ENCODE data around the gene FOLR2. TPM values are rescaled to one million over a fixed set of nuclear protein-coding genes. Genes with fewer than 3 reads are reported as not detected.

FOLR2 gene
- total RNA-seq, 1 experiment from 2014 or later = not detected

DNA sequence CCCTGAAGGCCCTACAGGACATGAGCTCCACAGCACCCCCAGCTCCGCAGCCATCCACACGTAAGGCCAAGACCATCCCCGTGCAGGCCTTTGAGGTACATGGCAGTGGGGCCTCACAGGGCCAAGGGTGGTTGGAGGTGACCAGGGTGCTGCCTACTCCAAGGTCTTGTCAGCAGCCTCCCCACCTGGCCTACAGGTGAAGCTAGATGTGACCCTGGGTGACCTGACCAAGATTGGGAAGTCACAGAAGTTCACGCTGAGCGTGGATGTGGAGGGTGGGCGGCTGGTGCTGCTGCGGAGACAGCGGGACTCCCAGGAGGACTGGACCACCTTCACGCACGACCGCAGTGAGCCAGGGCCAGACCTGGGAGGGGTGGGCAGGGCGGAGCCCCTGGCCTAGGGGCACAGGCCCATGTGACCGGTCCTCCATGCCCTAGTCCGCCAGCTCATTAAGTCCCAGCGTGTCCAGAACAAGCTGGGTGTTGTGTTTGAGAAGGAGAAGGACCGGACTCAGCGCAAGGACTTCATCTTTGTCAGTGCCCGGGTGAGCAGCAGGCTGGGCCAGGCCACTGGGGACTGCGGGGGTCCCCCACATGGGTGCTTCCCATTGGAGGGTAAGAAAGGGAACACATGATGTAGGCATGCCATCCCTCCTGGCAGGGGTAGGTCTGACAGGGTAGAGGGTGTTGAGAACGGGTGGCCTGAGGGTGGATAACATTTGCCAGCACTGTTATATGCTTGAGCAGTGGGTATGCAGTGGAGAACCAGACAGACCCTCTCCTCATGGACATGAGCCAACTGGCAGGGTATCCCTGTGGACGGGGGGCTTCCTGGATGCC is 13.6 kb downstream of the FOLR2 start:
- intact Hi-C loops (cut with micrococcal nuclease; ENCODE audit: unreplicated experiment) = loop anchor here (10.0 kb wide), 1 partner anchor 185 kb away; no protein-coding TSS in a partner anchor
- no peak overlapping the region for H3K4me3 Mint-ChIP-seq (ENCODE audit: low read depth, unreplicated experiment)

DNA sequence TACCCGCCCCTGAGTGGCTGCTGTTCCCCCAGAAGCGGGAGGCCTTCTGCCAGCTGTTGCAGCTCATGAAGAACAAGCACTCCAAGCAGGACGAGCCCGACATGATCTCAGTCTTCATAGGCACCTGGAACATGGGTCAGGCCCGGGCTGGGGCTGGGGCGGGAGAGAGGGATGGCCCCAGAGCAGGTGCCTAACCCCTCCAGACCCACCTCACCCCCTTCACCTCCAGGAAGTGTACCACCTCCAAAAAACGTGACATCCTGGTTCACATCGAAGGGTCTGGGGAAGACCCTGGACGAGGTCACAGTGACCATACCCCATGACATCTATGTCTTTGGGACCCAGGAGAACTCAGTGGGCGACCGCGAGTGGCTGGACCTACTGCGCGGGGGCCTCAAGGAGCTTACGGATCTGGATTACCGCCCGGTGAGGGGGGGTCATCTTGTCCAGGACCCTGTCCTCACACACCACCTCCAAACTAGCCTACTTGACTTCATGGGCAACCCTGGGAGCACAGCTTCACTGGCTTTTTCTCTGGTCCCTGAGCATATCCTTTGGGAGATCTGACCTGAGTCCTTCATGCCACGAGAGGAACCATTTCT is 14.3 kb downstream of the FOLR2 start:
- no peak overlapping the region for H3K4me3 Mint-ChIP-seq (ENCODE audit: low read depth, unreplicated experiment)
- CTCF ChIA-PET = no interaction called here
- H3K36me3 Mint-ChIP-seq (ENCODE audit: insufficient read depth, unreplicated experiment) = peaks cover 40% of the 10 kb centered on the region
- no peaks in the 10 kb centered on the region for H3K9me3 Mint-ChIP-seq (ENCODE audit: low read depth, unreplicated experiment)
- peaks cover 3% of the 10 kb centered on the region for H3K4me1 Mint-ChIP-seq (ENCODE audit: low read depth, unreplicated experiment)
- BruUV-seq (replicated peaks) = no TSS peak
- no peak for DNase-seq
- no peak for TF ChIP-seq CTCF (IDR thresholded peaks at IDR 0.05; ENCODE audit: unreplicated experiment)
- intact Hi-C loops (cut with micrococcal nuclease; ENCODE audit: unreplicated experiment) = no loop called here
- H3K27me3 Mint-ChIP-seq (ENCODE audit: unreplicated experiment) = no peaks in the 10 kb centered on the region
- H3K27ac Mint-ChIP-seq (ENCODE audit: unreplicated experiment) = no peak overlapping the region

More for the DNA sequence above, 13.6 kb downstream of the FOLR2 start:
- Mint-ChIP-seq H3K9me3 (ENCODE audit: low read depth, unreplicated experiment) (no peaks in the 10 kb centered on the region), H3K27me3 (ENCODE audit: unreplicated experiment) (no peaks in the 10 kb centered on the region), H3K36me3 (ENCODE audit: insufficient read depth, unreplicated experiment) (peaks cover 47% of the 10 kb centered on the region), H3K27ac (ENCODE audit: unreplicated experiment) (no peak overlapping the region), H3K4me1 (ENCODE audit: low read depth, unreplicated experiment) (peaks cover 10% of the 10 kb centered on the region)
- no peak for DNase-seq
- CTCF ChIA-PET = no interaction called here
- TF ChIP-seq CTCF (IDR thresholded peaks at IDR 0.05; ENCODE audit: unreplicated experiment) = no peak
- no TSS peak for BruUV-seq (replicated peaks)

DNA sequence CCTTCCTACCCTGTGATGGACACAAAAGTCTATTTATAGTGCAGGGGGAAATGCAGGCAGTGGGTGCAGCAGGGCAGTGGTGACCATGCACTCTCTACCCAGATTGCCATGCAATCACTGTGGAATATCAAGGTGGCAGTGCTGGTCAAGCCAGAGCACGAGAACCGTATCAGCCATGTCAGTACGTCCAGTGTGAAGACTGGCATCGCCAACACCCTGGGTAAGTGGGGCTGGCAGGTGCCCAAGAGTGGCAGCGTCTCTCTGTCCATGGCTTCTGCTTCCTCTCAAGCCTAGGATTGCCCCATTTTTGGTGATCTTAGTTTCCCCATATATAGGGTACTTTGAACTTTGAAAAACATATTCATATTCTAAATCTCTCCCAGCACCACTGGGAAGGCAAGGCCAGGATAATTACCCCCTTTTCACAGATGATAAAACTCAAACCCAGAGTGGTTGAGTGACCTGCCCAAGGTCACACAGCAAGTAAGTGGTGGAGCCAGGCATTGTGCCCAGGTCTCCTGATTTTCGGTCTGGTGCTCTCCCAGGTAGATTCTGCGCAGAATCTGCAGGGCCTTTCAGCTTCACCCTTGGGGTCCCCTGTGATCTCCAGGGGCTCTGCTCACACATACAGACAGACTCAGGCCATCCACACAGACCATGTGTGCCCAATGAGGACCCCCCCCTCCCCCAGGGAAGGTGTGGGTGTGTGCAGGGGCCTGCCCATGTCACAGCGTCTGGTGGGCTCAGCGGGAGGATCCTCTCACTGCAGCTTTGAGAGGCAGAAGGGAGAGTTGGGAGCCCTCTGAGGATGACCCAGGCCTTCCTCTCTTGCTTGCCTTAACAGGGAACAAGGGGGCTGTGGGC is 15.0 kb downstream of the FOLR2 start:
- no peaks in the 10 kb centered on the region for H3K9me3 Mint-ChIP-seq (ENCODE audit: low read depth, unreplicated experiment)
- H3K27me3 Mint-ChIP-seq (ENCODE audit: unreplicated experiment) = no peaks in the 10 kb centered on the region
- H3K27ac Mint-ChIP-seq (ENCODE audit: unreplicated experiment) = no peak overlapping the region
- CTCF ChIA-PET = no interaction called here
- TF ChIP-seq CTCF (IDR thresholded peaks at IDR 0.05; ENCODE audit: unreplicated experiment) = no peak
- intact Hi-C loops (cut with micrococcal nuclease; ENCODE audit: unreplicated experiment) = no loop called here
- no peaks in the 10 kb centered on the region for H3K4me1 Mint-ChIP-seq (ENCODE audit: low read depth, unreplicated experiment)
- DNase-seq = no peak
- no peak overlapping the region for H3K4me3 Mint-ChIP-seq (ENCODE audit: low read depth, unreplicated experiment)
- BruUV-seq (replicated peaks) = no TSS peak
- H3K36me3 Mint-ChIP-seq (ENCODE audit: insufficient read depth, unreplicated experiment) = peaks cover 41% of the 10 kb centered on the region

GRCh38 chr11:72232260-72233055 is 15.9 kb downstream of the FOLR2 start:
- H3K36me3 Mint-ChIP-seq (ENCODE audit: insufficient read depth, unreplicated experiment) = peaks cover 48% of the 10 kb centered on the region
- no peaks in the 10 kb centered on the region for H3K4me1 Mint-ChIP-seq (ENCODE audit: low read depth, unreplicated experiment)
- H3K27ac Mint-ChIP-seq (ENCODE audit: unreplicated experiment) = no peak overlapping the region
- H3K4me3 Mint-ChIP-seq (ENCODE audit: low read depth, unreplicated experiment) = no peak overlapping the region
- no peak for TF ChIP-seq CTCF (IDR thresholded peaks at IDR 0.05; ENCODE audit: unreplicated experiment)
- intact Hi-C loops (cut with micrococcal nuclease; ENCODE audit: unreplicated experiment) = no loop called here
- no peaks in the 10 kb centered on the region for H3K9me3 Mint-ChIP-seq (ENCODE audit: low read depth, unreplicated experiment)
- H3K27me3 Mint-ChIP-seq (ENCODE audit: unreplicated experiment) = no peaks in the 10 kb centered on the region
- BruUV-seq (replicated peaks) = no TSS peak
- CTCF ChIA-PET = no interaction called here
- DNase-seq = no peak
